H1 (cell line): ENCODE data around the gene PRCP. TPM values are rescaled to one million over a fixed set of nuclear protein-coding genes. Genes with fewer than 3 reads are reported as not detected.

Experiments used
- CTCF ChIA-PET: fragments of 300-600 bp; sonication (Branson Sonifier 250); formaldehyde crosslinking; loops from one replicate; lab custom pipeline; 2021; ENCODE audit not compliant: partially characterized antibody; lab: Charles Lee
- POLR2A ChIA-PET: fragments of 300-600 bp; sonication (Branson Sonifier 250); formaldehyde crosslinking; loops from one replicate; lab custom pipeline; 2021; ENCODE audit warnings: inconsistent platforms; ENCODE audit not compliant: partially characterized antibody; lab: Charles Lee
- DNase-seq, 2 experiments: peaks; one replicate each; pipeline versions ENCODE4 v3.0.0 to v3.0.0-alpha.2; 2010 to 2022; ENCODE audit warnings: low spot score in 2 of 2, low read depth in 1 of 2, mixed read lengths in 1 of 2
- FAIRE-seq: peaks from 2 replicates; lab custom pipeline; 2011; peaks lifted over from hg19 to GRCh38; lab: Jason Lieb, UNC
- H2AFZ ChIP-seq: 2 replicates; pipeline ENCODE4 v1.8.1; 2012; ENCODE audit warnings: low read length, inconsistent platforms
- H2AK5ac ChIP-seq: 2 replicates; pipeline ENCODE4 v1.6.1; 2013; ENCODE audit warnings: low read depth, low read length
- H2BK120ac ChIP-seq: replicated peaks from 2 replicates; pipeline ENCODE3; 2013; ENCODE audit warnings: low read depth, low read length, inconsistent platforms
- H2BK12ac ChIP-seq: 2 replicates; pipeline ENCODE4 v1.6.1; 2013; ENCODE audit warnings: low read depth, low read length
- H2BK15ac ChIP-seq: 2 replicates; pipeline ENCODE4 v1.6.1; 2013; ENCODE audit warnings: low read length
- H2BK20ac ChIP-seq: 2 replicates; pipeline ENCODE4 v1.6.1; 2013; ENCODE audit warnings: low read length
- H2BK5ac ChIP-seq: 2 replicates; pipeline ENCODE4 v1.6.1; 2013; ENCODE audit warnings: low read depth, low read length
- H3K14ac ChIP-seq: 2 replicates; pipeline ENCODE4 v1.6.1; 2013; ENCODE audit warnings: inconsistent platforms; ENCODE audit not compliant: insufficient read length
- H3K18ac ChIP-seq: 2 replicates; pipeline ENCODE4 v1.6.1; 2013; ENCODE audit warnings: low read length; ENCODE audit errors: extremely low read depth
- H3K23ac ChIP-seq: 2 replicates; pipeline ENCODE4 v1.6.1; 2013; ENCODE audit warnings: inconsistent platforms; ENCODE audit not compliant: insufficient read length
- H3K23me2 ChIP-seq: 2 replicates; pipeline ENCODE4 v1.6.1; 2013; ENCODE audit warnings: low read depth, low read length
- H3K27ac ChIP-seq: 2 replicates; pipeline ENCODE4 v1.6.1; 2011; ENCODE audit warnings: low read depth, low read length, inconsistent platforms
- H3K27me3 ChIP-seq, 4 experiments: replicated peaks in 1 of 4; 1 replicate in 1 of 4; 2 replicates in 3 of 4; pipeline versions ENCODE4 v1.6.1 to v1.8.1; 2011 to 2013; ENCODE audit warnings: low read length in 3 of 4, mild to moderate bottlenecking in 3 of 4, inconsistent platforms in 2 of 4, mixed read lengths in 2 of 4, moderate library complexity in 1 of 4; ENCODE audit not compliant: control insufficient read depth in 3 of 4, insufficient read depth in 3 of 4; ENCODE audit errors: extremely low read depth in 1 of 4
- H3K36me3 ChIP-seq, 4 experiments: 2 replicates each; pipeline versions ENCODE4 v1.6.1 to v1.8.1; 2011 to 2013; ENCODE audit warnings: mild to moderate bottlenecking in 4 of 4, low read length in 3 of 4, moderate library complexity in 2 of 4, control low read depth in 1 of 4, inconsistent platforms in 1 of 4; ENCODE audit not compliant: insufficient read depth in 4 of 4, control insufficient read depth in 2 of 4
- H3K4ac ChIP-seq: replicated peaks from 2 replicates; pipeline ENCODE3; 2013; ENCODE audit warnings: low read length, low read depth, mixed read lengths, inconsistent platforms; ENCODE audit not compliant: insufficient read length
- H3K4me1 ChIP-seq, 4 experiments: replicated peaks in 1 of 4; 1 replicate in 1 of 4; 2 replicates in 3 of 4; pipeline versions ENCODE4 v1.6.1 to v1.8.1; 2011 to 2013; ENCODE audit warnings: low read length in 3 of 4, inconsistent platforms in 2 of 4, mixed read lengths in 1 of 4; ENCODE audit not compliant: insufficient read depth in 4 of 4, control insufficient read depth in 3 of 4
- H3K4me2 ChIP-seq, 2 experiments: 2 replicates each; pipeline versions ENCODE4 v1.6.1 to v1.8.1; 2011 to 2013; ENCODE audit warnings: low read depth in 2 of 2, low read length in 2 of 2, control low read depth in 1 of 2, inconsistent platforms in 1 of 2, mild to moderate bottlenecking in 1 of 2; ENCODE audit not compliant: insufficient read depth in 1 of 2
- H3K4me3 ChIP-seq, 4 experiments: fragments of 200-600, 300-600 bp in 1 of 4; sonication (generic), shearing (Covaris generic), sonication (Bioruptor Twin) in 1 of 4; 2 replicates each; pipeline versions ENCODE4 v1.5.1 to v1.8.1; 2011 to 2016; ENCODE audit warnings: low read length in 4 of 4, low read depth in 3 of 4, control low read depth in 2 of 4, inconsistent platforms in 2 of 4, mild to moderate bottlenecking in 2 of 4, mixed read lengths in 1 of 4, moderate library complexity in 1 of 4; ENCODE audit not compliant: insufficient read depth in 2 of 4; ENCODE audit errors: extremely low read depth in 1 of 4
- H3K56ac ChIP-seq: replicated peaks from 2 replicates; pipeline ENCODE3; 2013; ENCODE audit warnings: low read depth, mild to moderate bottlenecking, mixed read lengths, low read length, inconsistent platforms; ENCODE audit not compliant: insufficient read length
- H3K79me1 ChIP-seq: 2 replicates; pipeline ENCODE4 v1.6.1; 2013; ENCODE audit warnings: low read depth, low read length, control low read depth
- H3K79me2 ChIP-seq, 2 experiments: 2 replicates each; pipeline versions ENCODE4 v1.6.1 to v1.8.1; 2012 to 2013; ENCODE audit warnings: low read length in 2 of 2, mild to moderate bottlenecking in 2 of 2, inconsistent platforms in 1 of 2; ENCODE audit not compliant: insufficient read depth in 2 of 2, control insufficient read depth in 1 of 2
- H3K9ac ChIP-seq, 4 experiments: replicated peaks in 1 of 4; 1 replicate in 1 of 4; 2 replicates in 3 of 4; pipeline versions ENCODE4 v1.6.1 to v1.8.1; 2011 to 2013; ENCODE audit warnings: low read depth in 3 of 4, low read length in 3 of 4, control low read depth in 2 of 4, mild to moderate bottlenecking in 2 of 4, moderate library complexity in 2 of 4, inconsistent platforms in 1 of 4; ENCODE audit errors: extremely low read depth in 1 of 4
- H3K9me3 ChIP-seq, 2 experiments: 2 replicates each; pipeline versions ENCODE4 v1.6.1 to v1.8.1; 2012 to 2013; ENCODE audit warnings: mild to moderate bottlenecking in 2 of 2, moderate library complexity in 2 of 2, control low read depth in 1 of 2, inconsistent platforms in 1 of 2, low read depth in 1 of 2, low read length in 1 of 2, mixed read lengths in 1 of 2; ENCODE audit not compliant: insufficient read depth in 2 of 2
- H4K20me1 ChIP-seq, 2 experiments: replicated peaks in 1 of 2; 2 replicates each; pipeline versions ENCODE3 to v1.8.1; 2011 to 2013; ENCODE audit warnings: inconsistent platforms in 2 of 2, low read length in 2 of 2, mild to moderate bottlenecking in 1 of 2; ENCODE audit not compliant: insufficient read depth in 2 of 2, control insufficient read depth in 1 of 2
- H4K5ac ChIP-seq: 2 replicates; pipeline ENCODE4 v1.6.1; 2013; ENCODE audit warnings: low read length, low read depth, mixed read lengths, inconsistent platforms; ENCODE audit not compliant: insufficient read length
- H4K8ac ChIP-seq: 2 replicates; pipeline ENCODE4 v1.8.0; 2013; ENCODE audit warnings: mild to moderate bottlenecking, moderate library complexity, low read length, inconsistent platforms; ENCODE audit not compliant: insufficient read depth; ENCODE audit errors: extremely low read depth
- H4K91ac ChIP-seq: replicated peaks from 2 replicates; pipeline ENCODE3; 2013; ENCODE audit warnings: low read length, mixed read lengths, inconsistent platforms; ENCODE audit not compliant: insufficient read length
- CBX8 ChIP-seq: fragments of 300-800, 300-1000 bp; sonication (generic); IDR thresholded peaks from 2 replicates; pipeline ENCODE4 v1.7.1; 2016; ENCODE audit warnings: low read depth, low read length, borderline replicate concordance
- EP300 ChIP-seq, 2 experiments: IDR thresholded peaks; 1 replicate in 1 of 2; 2 replicates in 1 of 2; pipeline ENCODE4 v1.6.1; 2011 to 2012; ENCODE audit warnings: low read depth in 2 of 2, low read length in 2 of 2, mild to moderate bottlenecking in 2 of 2, borderline replicate concordance in 1 of 2, inconsistent platforms in 1 of 2, moderate library complexity in 1 of 2
- GTF2F1 ChIP-seq: IDR thresholded peaks from 2 replicates; pipeline ENCODE4 v1.6.1; 2012; ENCODE audit warnings: low read depth, low read length, improper control_type of control experiment, borderline replicate concordance
- JUND ChIP-seq: IDR thresholded peaks from 2 replicates; pipeline ENCODE4 v1.6.1; 2011; ENCODE audit warnings: mild to moderate bottlenecking, improper control_type of control experiment, low read length
- RAD21 ChIP-seq, 2 experiments: IDR thresholded peaks in 1 of 2; conservative IDR thresholded peaks in 1 of 2; 2 replicates each; pipeline ENCODE4 v1.6.1; 2011; ENCODE audit warnings: low read depth in 2 of 2, low read length in 2 of 2, improper control_type of control experiment in 1 of 2, inconsistent platforms in 1 of 2, mild to moderate bottlenecking in 1 of 2, moderate library complexity in 1 of 2
- RBBP5 ChIP-seq: IDR thresholded peaks from 2 replicates; pipeline ENCODE4 v1.7.1; 2012; ENCODE audit warnings: low read depth, mild to moderate bottlenecking, inconsistent platforms, low read length, moderate library complexity, borderline replicate concordance
- SAP30 ChIP-seq: fragments of 300-600 bp; sonication (generic); IDR thresholded peaks from 2 replicates; pipeline ENCODE4 v1.7.1; 2012; ENCODE audit warnings: low read length, moderate library complexity, mild to moderate bottlenecking, inconsistent platforms; ENCODE audit not compliant: insufficient read depth, insufficient replicate concordance
- WGBS, 2 experiments: shearing (Covaris generic) in 1 of 2; methylation state at CpG; one replicate each; pipeline versions ENCODE4 v1.1.6 to v1.1.7; 2013 to 2015; ENCODE audit warnings: low lambda C conversion rate in 2 of 2, mixed read lengths in 2 of 2, inconsistent platforms in 1 of 2, low coverage in 1 of 2, missing lambda C conversion rate in 1 of 2; ENCODE audit not compliant: insufficient replicate concordance in 2 of 2, insufficient coverage in 1 of 2, insufficient read length in 1 of 2; ENCODE audit errors: extremely low coverage in 1 of 2, missing lambda C conversion rate in 1 of 2; 5-methylcytosine and 5-hydroxymethylcytosine counted together
- polyA plus RNA-seq, 7 experiments: library from polyadenylated mRNA; depleted of rRNA in 3 of 7; stranded (reverse) in 5 of 7; unstranded in 2 of 7; fragments of >200 nt in 5 of 7; fragments of 200-250 nt in 2 of 7; gene quantifications; 1 replicate in 5 of 7; 2 replicates in 1 of 7; 4 replicates in 1 of 7; pipeline versions ENCODE4 v1.2.1 to v1.2.3, GENCODE V29; 2011 to 2013; ENCODE audit warnings: missing spikeins in 2 of 7, mixed read lengths in 2 of 7
- total RNA-seq: library from RNA; stranded (reverse); fragmentation: NEBNext Ultra II Directional; extraction: Animal tissue kit (Norgen Biotek cat#: 25700); gene quantifications from 2 replicates; pipeline ENCODE4 v1.2.1, GENCODE V29; 2021

Gene PRCP
- total and polyA plus RNA-seq, 2 of the 8 experiments (the other 6 are each of a cell fraction or from before 2014, with no cell fraction given), result 63.8 to 84.4 TPM

DNA sequence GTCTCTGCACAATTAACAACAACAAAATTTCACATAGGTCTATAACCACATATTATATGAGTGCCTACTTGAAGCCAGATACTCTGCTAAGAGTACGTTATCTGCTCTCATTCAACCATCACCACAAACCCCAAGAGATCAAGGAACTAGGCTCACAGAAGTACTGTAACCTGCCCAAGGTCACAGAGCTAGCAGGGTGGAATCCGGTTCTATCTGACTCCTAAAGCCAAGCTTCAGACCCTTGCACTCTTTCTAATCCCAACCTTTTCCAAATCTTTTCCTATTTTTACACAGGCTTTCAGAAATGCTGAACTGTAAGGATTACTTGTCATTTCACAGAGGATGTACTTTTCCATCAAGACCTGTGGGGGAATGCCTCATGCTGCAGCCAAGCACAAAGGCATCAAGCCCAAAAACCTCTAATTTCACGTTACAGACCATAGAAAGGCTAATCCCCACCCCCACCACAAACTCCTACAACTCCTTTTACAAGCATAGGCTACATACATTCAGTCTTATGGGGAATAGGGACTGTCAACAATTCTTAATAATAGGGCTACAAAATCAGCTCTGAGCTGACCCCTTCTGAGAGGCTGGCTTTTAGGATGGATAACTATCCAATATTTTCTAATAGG, 927 bp downstream of the PRCP start:
- Histone ChIP-seq H3K18ac (no peak overlapping the region), H3K4me1 (peaks cover 0 to 7% (median 5%) of the 10 kb centered on the region in 4 experiments; a peak in 5 of 7 replicates), H4K5ac (no peak overlapping the region), H3K9ac (peak overlapping the region in 2 of 4 experiments; percentile 38 to 39; a peak in 2 of 7 replicates), H3K79me1 (peaks cover 3% of the 10 kb centered on the region), H3K9me3 (no peaks in the 10 kb centered on the region), H3K4me3 (peak overlapping the region; percentile 79 to 97 (median 87)), H4K8ac (no peak overlapping the region), H3K79me2 (peaks cover 12 to 50% of the 10 kb centered on the region in 2 experiments), H3K36me3 (peaks cover 0 to 2% (median 0%) of the 10 kb centered on the region in 4 experiments; a peak in 2 of 8 replicates), H3K56ac (no peak overlapping the region), H4K20me1 (peaks cover 0 to under 1% of the 10 kb centered on the region in 2 experiments), H2BK5ac (no peak overlapping the region), H2BK120ac (no peak overlapping the region), H3K27ac (no peak overlapping the region), H3K4me2 (peak overlapping the region; percentile 98 to 100), H3K23me2 (peaks cover 13% of the 10 kb centered on the region), H2BK12ac (no peak overlapping the region), H2BK20ac (no peak overlapping the region), H2BK15ac (no peak overlapping the region), H3K4ac (no peak overlapping the region), H3K27me3 (no peaks in the 10 kb centered on the region)
- ChIA-PET CTCF (interaction anchor here (0.9 to 8.2 kb wide), 3 partner anchors 14 to 168 kb away, joined by 3 to 82 read pairs (median 4); no protein-coding TSS in a partner anchor), POLR2A (interaction anchor here (0.9 to 2.9 kb wide), 2 partner anchors 10 to 257 kb away, joined by 3 to 13 read pairs; partner anchors contain the start of gene PCF11)
- DNase-seq, result no peak
- 55% methylated on average over 3 of the region's 3 CpGs; no CpG with 5 or more reads in 1 of the 2 experiments for WGBS, 2 experiments
- TF ChIP-seq JUND, result no peak
- no peak for TF ChIP-seq RBBP5
- TF ChIP-seq GTF2F1, result no peak
- TF ChIP-seq SAP30, result no peak
- no peak for TF ChIP-seq EP300 (IDR thresholded peaks at IDR 0.05; ENCODE audit: borderline replicate concordance in 1 of 2, low read depth in 2 of 2, low read length in 2 of 2)
- TF ChIP-seq RAD21 (IDR thresholded peaks at IDR 0.05 in 1 of 2, conservative IDR thresholded peaks at IDR 0.05 in 1 of 2; ENCODE audit: low read depth in 2 of 2, low read length in 2 of 2), result no peak
- TF ChIP-seq CBX8, result no peak
- TF ChIP-seq, all 59 proteins: peak for 0
- H4K91ac ChIP-seq, result no peak overlapping the region
- no peak overlapping the region for H2AK5ac ChIP-seq
- no peak overlapping the region; the same call in 1 of the 2 replicates for H2AFZ ChIP-seq
- no peak overlapping the region for H3K14ac ChIP-seq
- H3K23ac ChIP-seq, result no peak overlapping the region
- no peak for FAIRE-seq
